Hindlimb muscle (tissue), 1 donor: Measurements from ENCODE around the gene SLC26A1. TPM values are rescaled to one million over a fixed set of nuclear protein-coding genes. Genes with fewer than 3 reads are reported as not detected.
"Not testable (repeated sequence)": the region's sequence is repeated elsewhere in the genome, so short reads cannot be mapped to it uniquely, and the experiment has no call there.

Source experiments
- DNase-seq: peaks from one replicate; pipeline ENCODE4 v3.0.0-alpha.2; 2013
- polyA plus RNA-seq: library from polyadenylated mRNA; unstranded; fragments of 120-200 nt; gene quantifications from one replicate; pipeline ENCODE4 v1.2.1, GENCODE V29; 2013; ENCODE audit not compliant: insufficient read length

Gene SLC26A1
- polyA plus RNA-seq, 1 donor, result 6.0 TPM

DNA sequence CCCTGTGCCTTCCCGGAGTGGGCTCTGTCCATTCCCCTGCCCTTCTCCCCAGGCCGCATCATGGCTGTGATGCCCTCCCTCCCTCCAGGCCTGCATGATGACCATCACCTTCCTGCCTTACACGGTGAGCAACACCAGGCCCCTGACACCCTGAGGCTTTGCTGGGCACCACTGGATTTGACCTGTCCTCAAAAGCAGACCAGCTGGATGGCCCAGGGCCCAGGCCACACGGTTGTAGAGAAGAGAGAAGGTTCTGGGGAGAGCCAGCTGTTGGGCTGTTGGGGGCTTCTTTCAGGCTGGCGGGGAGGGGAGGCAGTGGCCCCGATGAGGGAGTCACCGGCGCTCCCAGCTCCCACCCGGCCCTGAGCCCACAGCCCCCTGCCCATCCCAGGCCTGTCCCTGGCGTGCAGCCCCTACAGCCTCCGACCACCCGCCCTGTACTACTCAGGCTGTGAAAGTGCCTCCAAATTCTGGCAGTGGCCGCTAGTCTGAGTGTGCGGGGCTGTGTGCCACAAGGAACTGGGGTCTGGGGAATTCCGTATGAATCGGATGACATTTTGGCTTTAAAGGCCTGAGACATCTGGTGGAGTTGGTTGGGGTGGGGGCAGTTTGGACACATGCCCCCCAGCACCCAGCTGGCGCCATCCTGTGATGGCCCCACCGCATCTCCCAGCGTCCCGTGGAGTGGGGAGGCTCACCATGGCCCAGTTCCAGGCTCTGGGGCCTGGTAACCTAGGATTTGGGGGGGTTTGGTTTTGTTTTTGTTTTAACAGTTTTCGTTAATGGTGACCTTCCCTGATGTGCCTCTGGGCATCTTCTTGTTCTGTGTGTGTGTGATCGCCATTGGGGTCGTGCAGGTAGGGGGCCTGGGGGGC lies 41.4 kb downstream of the SLC26A1 start:
- DNase-seq, result no peak

DNA sequence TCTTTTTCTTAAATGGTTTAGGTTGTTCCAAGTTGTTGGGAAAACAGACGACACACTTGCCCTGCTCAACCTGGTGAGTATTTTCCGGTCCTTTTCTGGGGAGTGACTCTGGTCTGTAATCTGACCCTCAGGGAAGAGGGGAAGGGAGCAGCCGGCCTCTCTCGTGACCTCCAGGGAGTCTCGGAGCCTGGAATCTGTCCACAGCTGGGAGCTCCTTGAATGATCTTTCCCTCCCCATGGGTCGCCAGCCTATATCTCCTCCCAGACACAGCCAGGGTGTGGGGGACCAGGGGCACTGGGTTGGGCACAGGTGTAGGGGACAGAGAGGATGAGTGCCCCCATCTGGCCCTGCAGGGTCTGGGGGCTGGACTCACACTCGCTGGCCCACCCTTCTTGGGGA lies 42.0 kb downstream of the SLC26A1 start:
- DNase-seq, result no peak

DNA sequence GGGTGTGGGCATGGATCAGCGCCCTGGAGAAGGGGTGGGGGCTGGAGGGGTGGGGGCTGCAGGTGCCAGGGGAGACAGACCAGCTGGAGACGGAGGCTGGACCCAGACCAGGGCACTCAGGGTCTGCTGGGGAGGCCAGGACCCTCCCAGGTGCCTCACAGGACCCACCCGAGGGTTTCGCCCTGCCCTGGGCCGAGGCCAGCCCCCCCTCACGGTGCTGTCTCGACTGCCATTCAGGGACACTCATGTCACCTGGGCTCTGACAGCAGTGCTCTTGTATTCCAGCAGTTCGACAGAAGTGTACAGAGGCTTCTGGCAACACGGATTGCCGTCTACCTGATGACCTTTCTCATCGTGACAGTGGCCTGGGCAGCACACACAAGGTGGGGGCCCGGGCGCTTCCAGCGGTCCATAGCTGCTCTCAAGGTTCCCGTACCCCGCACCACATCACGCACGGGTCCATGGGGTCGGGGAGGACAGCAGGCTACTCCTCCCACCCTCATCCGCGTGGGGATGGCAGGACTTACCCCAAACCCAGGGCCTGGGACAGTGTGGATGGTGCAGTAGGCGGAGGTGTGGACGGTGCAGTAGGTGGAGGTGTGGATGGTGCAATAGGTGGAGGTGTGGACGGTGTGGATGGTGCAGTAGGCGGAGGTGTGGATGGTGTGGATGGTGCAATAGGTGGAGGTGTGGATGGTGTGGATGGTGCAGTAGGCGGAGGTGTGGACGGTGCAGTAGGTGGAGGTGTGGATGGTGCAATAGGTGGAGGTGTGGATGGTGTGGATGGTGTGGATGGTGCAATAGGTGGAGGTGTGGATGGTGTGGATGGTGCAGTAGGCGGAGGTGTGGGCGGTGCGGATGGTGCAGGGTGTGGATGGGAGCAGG lies 42.8 kb downstream of the SLC26A1 start:
- no peak for DNase-seq

DNA sequence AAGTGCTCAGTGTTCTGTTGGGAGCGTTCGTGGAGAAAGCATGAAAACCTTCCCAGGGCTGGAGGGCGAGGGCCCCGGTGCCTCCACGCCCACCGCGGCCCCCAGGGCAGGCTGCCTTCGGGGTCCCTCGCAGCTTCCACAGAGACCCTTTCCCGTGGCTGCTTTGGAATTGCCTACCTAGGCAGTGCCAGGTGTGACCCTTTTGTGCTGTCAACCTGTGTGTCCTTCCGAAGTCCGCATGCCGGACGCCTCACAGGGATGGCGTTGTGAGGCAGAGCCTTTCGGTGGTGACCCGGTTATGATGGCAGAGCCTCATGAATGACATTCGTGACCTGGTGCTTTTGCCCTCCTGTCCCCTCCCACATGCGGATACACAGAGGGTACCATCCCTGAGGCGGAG lies 43.5 kb downstream of the SLC26A1 start:
- DNase-seq, result no peak

- DNase-seq, result no peak
Measured at GRCh38 chr4:948936-949300, 44.3 kb downstream of the SLC26A1 start.

- no peak for DNase-seq
Measured at GRCh38 chr4:948101-948935, 44.9 kb downstream of the SLC26A1 start.

DNA sequence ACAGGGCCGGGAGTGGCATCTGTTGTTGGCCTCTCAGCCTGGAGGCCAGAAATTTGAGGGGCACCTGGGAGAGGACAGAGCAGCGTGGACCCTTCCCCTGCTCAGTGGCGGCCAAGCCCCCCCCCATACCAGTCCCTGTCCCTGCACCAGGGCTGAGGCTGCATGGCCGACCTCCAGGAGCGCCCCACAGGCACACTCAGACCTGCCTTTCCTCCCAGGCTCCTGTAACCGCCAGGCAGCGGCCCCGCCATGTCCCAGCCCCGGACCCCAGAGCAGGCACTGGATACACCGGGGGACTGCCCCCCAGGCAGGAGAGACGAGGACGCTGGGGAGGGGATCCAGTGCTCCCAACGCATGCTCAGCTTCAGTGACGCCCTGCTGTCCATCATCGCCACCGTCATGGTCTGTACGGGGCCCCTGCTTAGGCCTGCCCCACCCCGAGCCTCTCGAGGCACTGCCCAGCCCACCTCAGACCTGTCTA lies 45.7 kb downstream of the SLC26A1 start:
- DNase-seq, result no peak

DNA sequence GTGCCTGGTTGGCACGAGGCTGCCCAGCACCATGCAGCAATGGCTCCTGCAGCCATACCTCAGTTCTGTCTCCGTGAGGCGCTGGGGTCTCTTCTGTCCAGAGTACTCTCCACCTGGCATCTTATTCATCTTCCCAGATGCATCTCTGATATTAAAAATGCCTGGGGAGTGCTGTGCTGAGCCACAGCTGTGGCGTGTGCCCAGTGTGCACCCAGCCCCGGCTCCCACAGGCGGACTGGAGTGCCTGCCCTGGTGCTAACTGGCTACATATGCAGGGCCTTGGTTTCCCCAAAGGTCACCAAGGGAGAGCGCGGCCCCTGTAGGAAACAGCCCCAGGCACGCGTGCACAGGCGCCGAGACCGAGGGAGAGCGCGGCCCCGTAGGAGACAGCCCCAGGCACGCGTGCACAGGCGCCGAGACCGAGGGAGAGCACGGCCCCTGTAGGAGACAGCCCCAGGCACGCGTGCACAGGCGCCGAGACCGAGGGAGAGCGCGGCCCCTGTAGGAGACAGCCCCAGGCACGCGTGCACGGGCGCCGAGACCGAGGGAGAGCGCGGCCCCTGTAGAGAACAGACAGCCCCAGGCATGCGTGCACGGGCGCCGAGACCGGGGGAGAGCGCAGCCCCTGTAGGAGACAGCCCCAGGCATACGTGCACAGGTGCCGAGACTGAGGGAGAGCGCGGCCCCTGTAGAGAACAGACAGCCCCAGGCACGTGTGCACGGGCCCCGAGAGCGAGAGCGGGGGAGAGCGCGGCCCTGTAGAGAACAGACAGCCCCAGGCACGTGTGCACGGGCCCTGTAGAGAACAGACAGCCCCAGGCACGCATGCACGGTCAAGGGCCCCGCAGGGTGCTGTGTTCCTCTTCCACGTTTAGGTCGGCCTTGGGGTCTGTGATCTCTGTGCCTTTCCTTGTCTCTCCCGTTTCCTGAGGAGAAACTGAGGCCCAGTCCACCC lies 46.4 kb downstream of the SLC26A1 start:
- DNase-seq, result no peak

GRCh38 chr4:946103-946450 lies 47.1 kb downstream of the SLC26A1 start:
- DNase-seq, result no peak

DNA sequence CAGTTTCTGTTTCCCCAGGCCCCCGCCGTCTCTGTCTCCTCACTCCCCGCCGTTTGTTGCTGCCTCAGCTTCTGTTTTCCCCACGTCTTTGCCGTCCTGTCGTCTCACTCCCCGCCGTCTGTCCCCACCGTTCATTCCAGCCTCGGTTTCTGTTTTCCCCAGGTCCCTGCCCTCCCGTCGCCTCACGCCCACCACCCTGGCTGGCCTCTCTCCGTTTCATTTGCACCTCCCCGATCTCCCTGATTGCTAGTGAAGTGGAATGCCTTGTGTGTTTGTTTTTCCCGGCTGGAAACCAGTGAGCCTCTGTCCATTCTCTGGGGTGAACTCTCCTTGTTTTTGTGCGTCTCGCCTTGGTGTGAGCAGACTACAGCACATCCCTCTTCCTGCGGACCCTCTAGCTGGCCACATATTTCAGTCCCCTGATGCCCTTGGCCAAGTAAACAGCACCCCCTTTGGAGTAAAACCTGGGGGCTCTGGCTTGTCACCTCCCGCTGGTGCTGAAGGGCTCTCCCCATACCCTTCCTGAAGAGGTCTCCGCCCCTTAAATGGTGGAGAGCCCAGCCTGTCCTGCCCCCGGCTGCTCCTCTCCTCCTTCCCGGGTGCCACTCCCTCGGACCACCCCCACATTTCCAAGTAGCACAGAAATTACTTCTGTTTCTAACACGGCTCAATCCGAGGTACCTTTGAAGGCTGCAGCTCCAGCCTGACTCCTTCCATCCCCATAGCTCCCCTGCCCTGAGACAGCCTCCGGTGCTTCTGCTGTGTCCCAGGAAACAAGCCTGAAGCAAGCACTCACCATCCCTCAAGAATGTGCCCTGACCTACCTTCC lies 47.7 kb downstream of the SLC26A1 start:
- DNase-seq, result no peak

DNA sequence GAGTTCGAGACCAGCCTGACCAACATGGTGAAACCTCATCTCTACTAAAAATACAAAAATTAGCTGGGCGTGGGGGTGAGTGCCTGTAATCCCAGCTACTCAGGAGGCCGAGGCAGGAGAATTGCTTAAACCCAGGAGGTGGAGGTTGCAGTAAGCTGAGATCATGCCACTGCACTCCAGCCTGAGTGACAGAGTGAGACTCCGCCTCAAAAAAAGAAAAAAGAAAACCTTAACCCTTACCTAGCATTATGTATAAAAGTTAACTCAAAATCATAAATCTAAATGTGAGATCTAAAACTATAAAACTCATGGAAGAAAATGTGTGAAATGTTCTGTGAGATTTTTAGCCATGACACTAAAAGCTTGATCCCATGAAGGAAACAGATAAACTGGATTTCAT lies 53.7 kb downstream of the SLC26A1 start:
- DNase-seq, result not testable (repeated sequence)

Other genes starting within 250 kb of the SLC26A1 start
- gene CPLX1, start 167.3 kb downstream of the SLC26A1 start, polyA plus RNA-seq, result 0.28 TPM
- 43.2 TPM for gene GAK, start 61.1 kb downstream of the SLC26A1 start, polyA plus RNA-seq
- gene TMEM175, start 60.9 kb downstream of the SLC26A1 start, polyA plus RNA-seq, result 22.1 TPM
- 6.5 TPM for gene DGKQ, start 19.8 kb downstream of the SLC26A1 start, polyA plus RNA-seq
- 16.5 TPM for gene IDUA, start 6.4 kb downstream of the SLC26A1 start, polyA plus RNA-seq
- gene FGFRL1, start 18.2 kb upstream of the SLC26A1 start, polyA plus RNA-seq, result 297 TPM
- 3.6 TPM for gene RNF212, start 120.2 kb upstream of the SLC26A1 start, polyA plus RNA-seq
- 48.0 TPM for gene SPON2, start 179.2 kb upstream of the SLC26A1 start, polyA plus RNA-seq